HepG2 (cell line): ENCODE data around the gene DAG1. TPM values are rescaled to one million over a fixed set of nuclear protein-coding genes. Genes with fewer than 3 reads are reported as not detected.

Source experiments
- AKAP8 ChIP-seq: sonication (generic); formaldehyde crosslinking; IDR thresholded peaks from 2 replicates; pipeline ENCODE4 v1.5.1; 2020; ENCODE audit warnings: mild to moderate bottlenecking, missing genetic modification reagents
- ATF6 ChIP-seq: sonication (generic); formaldehyde crosslinking; conservative IDR thresholded peaks from 2 replicates; pipeline ENCODE4 v1.4.0; 2020; ENCODE audit warnings: missing genetic modification reagents
- DPF2 ChIP-seq: sonication (generic); formaldehyde crosslinking; IDR thresholded peaks from 2 replicates; pipeline ENCODE4 v1.4.0; 2020; ENCODE audit warnings: mild to moderate bottlenecking, low read depth, missing genetic modification reagents, borderline replicate concordance
- FUBP1 ChIP-seq: sonication (generic); formaldehyde crosslinking; IDR thresholded peaks from 2 replicates; pipeline ENCODE4 v1.5.1; 2020; ENCODE audit warnings: missing genetic modification reagents, mild to moderate bottlenecking, borderline replicate concordance
- GPN1 ChIP-seq: sonication (generic); formaldehyde crosslinking; IDR thresholded peaks from 2 replicates; pipeline ENCODE4 v1.5.1; 2020; ENCODE audit warnings: missing genetic modification reagents, borderline replicate concordance
- LBX2 ChIP-seq: sonication (generic); formaldehyde crosslinking; IDR thresholded peaks from 2 replicates; pipeline ENCODE4 v1.5.0; 2020; ENCODE audit warnings: missing genetic modification reagents, mild to moderate bottlenecking, borderline replicate concordance
- LCORL ChIP-seq, 2 experiments: fragments of 450-650 bp in 1 of 2; sonication (generic) in 1 of 2; formaldehyde crosslinking in 1 of 2; IDR thresholded peaks; 2 replicates each; pipeline versions ENCODE4 v1.5.0 to v1.6.1; 2017 to 2020; ENCODE audit warnings: antibody characterized with exemption in 1 of 2, missing genetic modification reagents in 1 of 2
- MED1 ChIP-seq: sonication (generic); formaldehyde crosslinking; IDR thresholded peaks from 2 replicates; pipeline ENCODE4 v1.4.0; 2020; ENCODE audit warnings: missing genetic modification reagents
- MYNN ChIP-seq: sonication (generic); formaldehyde crosslinking; IDR thresholded peaks from 2 replicates; pipeline ENCODE4 v1.4.0; 2020; ENCODE audit warnings: mild to moderate bottlenecking, low read depth, missing genetic modification reagents
- PAF1 ChIP-seq: IDR thresholded peaks from 2 replicates; pipeline ENCODE4 v1.6.1; 2016; ENCODE audit warnings: missing genetic modification reagents, missing compliant biosample characterization
- PRMT3 ChIP-seq: sonication (generic); formaldehyde crosslinking; IDR thresholded peaks from 2 replicates; pipeline ENCODE4 v1.8.1; 2022; ENCODE audit warnings: low read depth, mild to moderate bottlenecking, moderate library complexity, missing genetic modification reagents, borderline replicate concordance
- RARA ChIP-seq: IDR thresholded peaks from 2 replicates; pipeline ENCODE4 v1.6.1; 2016; ENCODE audit warnings: missing genetic modification reagents, missing compliant biosample characterization
- RARG ChIP-seq: sonication (generic); formaldehyde crosslinking; IDR thresholded peaks from 2 replicates; pipeline ENCODE4 v1.4.0; 2020; ENCODE audit warnings: low read depth, mild to moderate bottlenecking, missing genetic modification reagents
- REL ChIP-seq: sonication (generic); formaldehyde crosslinking; conservative IDR thresholded peaks from 2 replicates; pipeline ENCODE4 v1.8.0; 2022; ENCODE audit warnings: mild to moderate bottlenecking, missing genetic modification reagents, moderate library complexity
- SUZ12 ChIP-seq: fragments of 150-350 bp; IDR thresholded peaks from 2 replicates; pipeline ENCODE4 v1.6.1; 2014; ENCODE audit warnings: low read depth, low read length
- ZBTB8A ChIP-seq: sonication (generic); formaldehyde crosslinking; IDR thresholded peaks from 2 replicates; pipeline ENCODE4 v1.4.0; 2020; ENCODE audit warnings: mild to moderate bottlenecking, low read depth, missing genetic modification reagents, borderline replicate concordance
- ZNF207 ChIP-seq: fragments of 450-650 bp; IDR thresholded peaks from 2 replicates; pipeline ENCODE4 v1.6.1; 2016; ENCODE audit warnings: antibody characterized with exemption, borderline replicate concordance
- ZNF296 ChIP-seq: sonication (generic); formaldehyde crosslinking; conservative IDR thresholded peaks from 2 replicates; pipeline ENCODE4 v1.5.0; 2020; ENCODE audit warnings: mild to moderate bottlenecking, missing genetic modification reagents
- ZNF335 ChIP-seq: sonication (generic); formaldehyde crosslinking; IDR thresholded peaks from 2 replicates; pipeline ENCODE4 v1.4.0; 2020; ENCODE audit warnings: missing genetic modification reagents
- ZNF501 ChIP-seq: sonication (generic); formaldehyde crosslinking; IDR thresholded peaks from 2 replicates; pipeline ENCODE4 v1.5.1; 2020; ENCODE audit warnings: mild to moderate bottlenecking, moderate library complexity, missing genetic modification reagents
- ZNF598 ChIP-seq: sonication (generic); formaldehyde crosslinking; IDR thresholded peaks from 2 replicates; pipeline ENCODE4 v1.5.1; 2020; ENCODE audit warnings: mild to moderate bottlenecking, missing genetic modification reagents, borderline replicate concordance
- ZNF639 ChIP-seq: conservative IDR thresholded peaks from 2 replicates; pipeline ENCODE4 v1.6.1; 2018; ENCODE audit warnings: missing genetic modification reagents
- ZNF781 ChIP-seq: sonication (generic); formaldehyde crosslinking; IDR thresholded peaks from 2 replicates; pipeline ENCODE4 v1.5.1; 2020; ENCODE audit warnings: borderline replicate concordance, mild to moderate bottlenecking, missing genetic modification reagents; ENCODE audit errors: not compliant biosample characterization
- ZNF850 ChIP-seq: sonication (generic); formaldehyde crosslinking; conservative IDR thresholded peaks from 2 replicates; pipeline ENCODE4 v1.9.0; 2021; ENCODE audit warnings: mild to moderate bottlenecking, missing genetic modification reagents
- polyA plus RNA-seq, 8 experiments: library from polyadenylated mRNA; depleted of rRNA in 3 of 8; stranded (reverse) in 7 of 8; unstranded in 1 of 8; fragments of >200 nt; fragmentation: Illumina TruSeq in 4 of 8; extraction: Trizol in 4 of 8; gene quantifications; 2 replicates each; pipeline versions ENCODE4 v1.2.1 to v1.2.3, GENCODE V29; 2011 to 2016; ENCODE audit warnings: low read depth in 4 of 8, missing spikeins in 1 of 8, mixed read lengths in 1 of 8; ENCODE audit not compliant: insufficient read depth in 1 of 8
- total RNA-seq, 5 experiments: library from RNA; depleted of rRNA; stranded (reverse); fragments of >200 nt; fragmentation: Illumina TruSeq; extraction: Trizol; gene quantifications; 2 replicates each; pipeline ENCODE4 v1.2.3, GENCODE V29; 2016; ENCODE audit warnings: low read depth in 1 of 5

Gene DAG1
- total and polyA plus RNA-seq, 2 of the 13 experiments (the other 11 are each of a cell fraction or from before 2014, with no cell fraction given): 47.3 to 50.4 TPM

DNA sequence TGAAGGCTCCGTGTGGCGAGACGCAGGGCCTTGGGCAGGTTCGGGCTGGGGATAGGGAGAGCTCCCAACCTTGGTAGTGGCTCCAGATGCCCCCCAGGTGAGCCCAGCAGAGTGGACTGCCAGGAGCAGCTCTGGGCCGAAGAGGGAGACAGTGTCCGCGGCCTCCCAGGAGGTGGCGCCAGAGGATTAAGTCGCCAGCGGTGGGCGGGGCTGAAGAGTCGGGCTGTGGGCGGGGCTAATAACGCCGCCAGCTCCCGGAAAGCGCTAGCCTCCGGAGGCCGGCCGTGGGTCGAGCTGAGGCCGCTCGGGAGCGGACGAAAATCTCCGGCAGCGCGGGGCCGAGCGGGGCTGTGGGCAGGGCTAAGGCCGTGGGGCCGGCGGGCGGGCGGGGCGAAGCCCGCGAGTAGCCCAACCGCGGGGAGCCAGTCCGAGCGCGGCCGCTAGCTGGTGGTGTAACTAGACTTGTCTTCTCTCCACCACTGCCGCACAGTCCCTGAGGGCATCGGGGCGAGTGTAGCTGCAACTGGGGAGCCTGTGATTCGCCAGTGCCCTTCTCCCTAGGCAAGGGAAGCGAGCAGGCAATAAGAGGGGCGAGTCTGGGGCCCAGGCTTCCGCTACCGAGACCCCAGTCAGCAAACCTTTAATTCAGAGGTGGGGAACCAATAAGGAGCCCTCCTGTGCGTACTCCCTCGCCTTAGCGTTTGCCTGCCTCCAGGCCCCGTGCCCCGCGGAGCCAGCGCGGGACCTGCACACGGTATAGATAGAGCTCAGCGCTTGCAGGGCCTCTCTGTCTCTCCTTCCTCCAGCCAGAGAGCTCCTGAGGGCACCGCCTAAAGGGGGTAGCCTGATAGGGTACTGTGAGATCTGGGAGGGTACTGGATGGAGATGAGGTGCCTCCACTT lies 69.8 kb downstream of the DAG1 start (continued):
- no peak for TF ChIP-seq LBX2 (CRISPR knock-in tag)
- TF ChIP-seq DPF2 (CRISPR knock-in tag): no peak
- no peak for TF ChIP-seq REL (CRISPR knock-in tag)
- no peak for TF ChIP-seq SUZ12
- no peak for TF ChIP-seq ZNF781 (CRISPR knock-in tag)
- TF ChIP-seq RARA: no peak; the same call in 1 of the 2 replicates
- TF ChIP-seq ZNF207: no peak
- no peak for TF ChIP-seq AKAP8 (CRISPR knock-in tag)
- TF ChIP-seq PAF1 (CRISPR knock-in tag): no peak
- TF ChIP-seq GPN1 (CRISPR knock-in tag): no peak
- TF ChIP-seq ZNF501 (CRISPR knock-in tag): peak; percentile 55; the same call in 1 of the 2 replicates
- no peak for TF ChIP-seq MYNN
- TF ChIP-seq ZBTB8A (CRISPR knock-in tag): no peak
- no peak for TF ChIP-seq ZNF296 (CRISPR knock-in tag)
- no peak for TF ChIP-seq ZNF335 (CRISPR knock-in tag)
- TF ChIP-seq ZNF850: no peak
- no peak for TF ChIP-seq LCORL (IDR thresholded peaks at IDR 0.05)
- TF ChIP-seq LCORL (CRISPR knock-in tag; IDR thresholded peaks at IDR 0.05): peak; percentile 69; the same call in 1 of the 2 replicates
- no peak for TF ChIP-seq PRMT3 (CRISPR knock-in tag)
- TF ChIP-seq FUBP1: no peak
- peak; percentile 52; the same call in 1 of the 2 replicates for TF ChIP-seq MED1 (CRISPR knock-in tag)
- TF ChIP-seq RARG: no peak
- no peak for TF ChIP-seq ZNF598 (CRISPR knock-in tag)
- no peak; the same call in 1 of the 2 replicates for TF ChIP-seq ZNF639 (CRISPR knock-in tag)
- TF ChIP-seq ATF6 (CRISPR knock-in tag): no peak
